Globus pallidus (tissue), 1 donor: ENCODE measurements around the gene CYS1.
"Not testable (repeated sequence)": the region's sequence is repeated elsewhere in the genome, so short reads cannot be mapped to it uniquely, and the experiment has no call there.

ENCODE experiments used
- DNase-seq: peaks from one replicate; pipeline ENCODE4 v3.0.0-alpha.2; 2015; ENCODE audit warnings: low spot score

Gene CYS1

DNA sequence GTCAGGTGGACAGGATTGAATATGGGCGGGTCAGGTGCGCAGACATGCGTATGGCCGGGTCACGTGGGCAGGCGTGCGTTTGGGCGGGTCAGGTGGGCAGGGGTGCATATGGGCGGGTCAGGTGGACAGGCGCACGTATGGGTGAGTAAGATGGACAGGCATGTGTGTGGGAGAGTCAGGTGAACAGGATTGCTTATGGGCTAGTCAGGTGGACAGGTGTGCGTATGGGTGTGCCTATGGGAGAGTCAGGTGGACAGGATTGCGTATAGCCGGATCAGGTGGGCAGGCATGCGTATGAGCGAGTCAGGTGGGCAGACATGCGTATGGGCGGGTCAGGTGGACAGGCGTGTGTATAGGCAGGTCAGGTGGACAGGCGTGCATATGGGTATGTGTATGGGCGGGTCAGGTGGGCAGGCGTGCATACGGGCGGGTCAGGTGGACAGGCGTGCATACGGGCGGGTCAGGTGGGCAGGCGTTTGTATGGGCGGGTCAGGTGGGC, 67.2 kb downstream of the CYS1 start:
- DNase-seq, result no peak

DNA sequence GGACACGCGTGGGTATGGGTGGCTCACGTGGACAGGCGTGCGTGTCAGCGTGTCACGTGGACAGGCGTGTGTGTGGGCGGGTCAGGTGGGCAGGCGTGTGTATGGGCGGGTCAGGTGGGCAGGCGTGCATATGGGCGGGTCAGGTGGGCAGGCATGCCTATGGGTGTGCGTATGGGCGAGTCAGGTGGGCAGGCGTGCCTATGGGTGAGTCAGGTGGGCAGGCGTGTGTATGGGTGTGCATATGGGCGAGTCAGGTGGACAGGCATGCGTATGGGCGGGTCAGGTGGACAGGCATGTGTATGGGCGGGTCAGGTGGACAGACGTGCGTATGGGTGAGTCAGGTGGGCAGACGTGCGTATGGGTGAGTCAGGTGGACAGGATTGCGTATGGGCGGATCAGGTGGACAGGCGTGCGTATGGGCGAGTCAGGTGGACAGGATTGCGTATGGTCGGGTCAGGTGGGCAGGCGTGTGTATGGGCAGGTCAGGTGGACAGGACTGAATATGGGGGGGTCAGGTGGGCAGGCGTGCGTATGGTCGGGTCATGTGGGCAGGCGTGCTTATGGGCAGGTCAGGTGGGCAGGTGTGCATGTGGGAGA, 67.7 kb downstream of the CYS1 start:
- not testable (repeated sequence) for DNase-seq

DNA sequence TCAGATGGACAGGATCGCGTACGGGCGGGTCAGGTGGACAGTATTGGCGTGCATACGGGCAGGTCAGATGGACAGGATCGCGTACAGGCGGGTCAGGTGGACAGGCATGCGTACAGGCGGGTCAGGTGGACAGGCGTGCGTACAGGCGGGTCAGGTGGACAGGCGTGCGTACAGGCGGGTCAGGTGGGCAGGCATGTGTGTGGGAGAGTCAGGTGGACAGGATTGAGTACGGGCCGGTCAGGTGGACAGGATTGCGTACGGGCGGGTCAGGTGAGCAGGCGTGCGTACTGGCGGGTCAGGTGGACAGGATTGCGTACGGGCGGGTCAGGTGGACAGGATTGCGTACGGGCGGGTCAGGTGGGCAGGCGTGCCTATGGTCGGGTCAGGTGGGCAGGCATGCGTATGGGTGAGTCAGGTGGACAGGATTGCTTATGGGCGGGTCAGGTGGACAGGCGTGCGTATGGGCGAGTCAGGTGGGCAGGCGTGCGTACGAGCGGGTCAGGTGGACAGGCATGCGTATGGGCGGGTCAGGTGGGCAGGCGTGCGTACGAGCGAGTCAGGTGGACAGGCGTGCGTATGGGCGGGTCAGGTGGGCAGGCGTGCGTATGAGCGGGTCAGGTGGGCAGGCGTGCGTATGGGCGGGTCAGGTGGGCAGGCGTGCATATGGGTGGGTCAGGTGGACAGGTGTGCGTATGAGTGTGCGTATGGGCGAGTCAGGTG, 68.4 kb downstream of the CYS1 start:
- DNase-seq, result not testable (repeated sequence)

DNA sequence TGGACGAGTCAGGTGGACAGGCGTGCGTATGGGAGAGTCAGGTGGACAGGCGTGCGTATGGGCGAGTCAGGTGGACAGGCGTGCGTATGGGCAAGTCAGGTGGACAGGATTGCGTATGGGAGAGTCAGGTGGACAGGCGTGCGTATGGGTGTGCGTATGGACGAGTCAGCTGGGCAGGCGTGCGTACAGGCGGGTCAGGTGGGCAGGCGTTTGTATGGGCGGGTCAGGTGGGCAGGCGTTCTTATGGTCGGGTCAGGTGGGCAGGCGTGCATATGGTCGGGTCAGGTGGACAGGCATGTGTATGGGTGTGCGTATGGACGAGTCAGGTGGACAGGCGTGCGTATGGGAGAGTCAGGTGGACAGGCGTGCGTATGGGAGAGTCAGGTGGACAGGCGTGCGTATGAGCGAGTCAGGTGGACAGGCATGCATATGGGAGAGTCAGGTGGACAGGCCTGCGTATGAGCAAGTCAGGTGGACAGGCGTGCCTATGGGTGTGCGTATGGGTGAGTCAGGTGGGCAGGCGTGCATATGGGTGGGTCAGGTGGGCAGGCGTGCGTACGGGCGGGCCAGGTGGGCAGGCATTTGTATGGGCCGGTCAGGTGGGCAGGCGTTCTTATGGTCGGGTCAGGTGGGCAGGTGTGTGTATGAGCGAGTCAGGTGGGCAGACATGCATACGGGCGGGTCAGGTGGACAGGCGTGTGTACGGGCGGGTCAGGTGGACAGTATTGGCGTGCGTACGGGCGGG, 69.2 kb downstream of the CYS1 start:
- not testable (repeated sequence) for DNase-seq

DNA sequence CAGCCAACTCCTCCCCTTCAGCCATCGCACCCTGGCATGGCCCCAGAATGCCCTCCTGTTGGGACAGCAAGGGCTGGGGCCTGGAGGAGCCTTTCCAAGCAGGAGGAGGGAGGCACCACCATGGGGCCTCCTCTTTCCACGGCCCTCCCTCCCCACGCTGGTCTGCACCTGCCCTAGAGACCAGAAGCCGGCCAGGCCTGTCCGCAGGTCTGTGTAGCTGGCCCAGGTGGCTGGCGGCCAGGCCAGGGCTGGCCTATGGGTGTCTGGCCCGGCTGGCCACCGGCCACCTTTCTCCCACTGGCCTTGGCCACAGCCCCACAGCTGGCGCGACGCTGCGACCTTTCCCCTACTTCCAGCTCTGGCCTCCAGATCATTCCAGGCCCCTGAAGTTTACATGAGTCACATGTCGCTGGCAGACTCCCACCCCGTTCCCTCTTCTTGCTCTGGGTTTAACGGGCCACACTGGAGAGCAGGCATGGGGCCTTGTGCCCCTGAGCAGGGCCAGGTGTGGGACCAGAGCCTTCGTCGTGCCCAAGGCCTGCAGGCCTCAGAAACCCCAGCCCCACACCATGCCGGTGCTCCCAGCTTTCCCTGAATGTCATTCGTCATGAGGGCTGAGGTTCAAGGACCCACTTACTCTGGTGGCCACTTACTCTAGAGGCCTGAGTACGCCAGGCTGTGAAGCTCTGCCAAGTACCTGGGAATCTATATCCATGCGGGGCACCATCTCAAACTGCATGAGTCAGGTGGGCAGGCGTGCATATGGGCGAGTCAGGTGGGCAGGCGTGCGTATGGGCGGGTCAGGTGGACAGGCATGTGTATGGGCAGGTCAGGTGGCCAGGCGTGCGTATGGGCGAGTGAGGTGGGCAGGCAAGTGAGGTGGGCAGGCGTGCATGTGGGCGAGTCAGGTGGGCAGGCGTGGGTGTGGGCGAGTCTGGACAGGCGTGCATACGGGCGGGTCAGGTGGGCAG, 70.1 kb downstream of the CYS1 start:
- DNase-seq, result peak; percentile 14

DNA sequence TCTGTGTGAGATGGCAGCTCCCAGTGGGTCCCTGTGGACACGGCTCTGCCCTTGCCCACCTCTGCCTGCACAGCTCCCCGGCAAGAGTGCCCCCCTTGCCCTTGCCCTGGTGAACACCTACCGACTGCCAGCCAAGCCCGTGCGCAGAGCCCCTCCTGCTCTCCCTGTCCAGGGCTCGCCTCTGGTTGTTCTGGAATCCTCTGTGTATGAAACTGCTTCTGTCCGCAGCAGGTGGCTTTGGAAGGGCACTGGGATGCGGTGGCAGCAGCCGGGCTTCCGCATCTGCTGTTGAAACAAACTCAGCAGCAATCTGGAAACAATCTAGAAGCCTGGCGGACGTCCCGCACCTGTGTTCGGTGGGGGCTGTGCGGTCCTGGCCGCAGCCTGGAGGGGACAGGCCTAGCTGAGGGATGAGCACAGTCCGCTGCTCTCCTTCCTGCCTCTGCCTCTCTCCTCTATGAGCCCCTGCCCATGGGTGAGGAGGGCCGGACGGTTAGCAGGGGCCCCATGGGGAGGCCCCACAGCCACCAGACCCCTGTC, 70.9 kb downstream of the CYS1 start:
- DNase-seq, result no peak

DNA sequence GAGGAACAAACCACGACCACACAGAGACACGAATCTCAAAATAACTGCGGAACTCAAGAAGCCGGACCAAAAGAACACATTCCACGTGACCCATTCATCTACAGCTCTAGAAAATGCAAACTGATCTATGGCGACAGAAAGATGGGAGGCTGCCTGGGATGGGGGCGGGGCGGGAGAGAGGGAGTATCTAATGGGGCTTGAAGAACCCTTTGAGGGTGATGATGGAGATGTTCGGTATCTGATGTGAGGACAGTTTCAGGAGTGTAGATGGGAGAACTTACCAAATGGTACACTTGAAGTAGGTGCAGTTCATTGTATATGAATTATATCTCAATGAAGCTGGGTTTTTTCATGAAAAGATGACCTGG, 71.4 kb downstream of the CYS1 start:
- no peak for DNase-seq

DNA sequence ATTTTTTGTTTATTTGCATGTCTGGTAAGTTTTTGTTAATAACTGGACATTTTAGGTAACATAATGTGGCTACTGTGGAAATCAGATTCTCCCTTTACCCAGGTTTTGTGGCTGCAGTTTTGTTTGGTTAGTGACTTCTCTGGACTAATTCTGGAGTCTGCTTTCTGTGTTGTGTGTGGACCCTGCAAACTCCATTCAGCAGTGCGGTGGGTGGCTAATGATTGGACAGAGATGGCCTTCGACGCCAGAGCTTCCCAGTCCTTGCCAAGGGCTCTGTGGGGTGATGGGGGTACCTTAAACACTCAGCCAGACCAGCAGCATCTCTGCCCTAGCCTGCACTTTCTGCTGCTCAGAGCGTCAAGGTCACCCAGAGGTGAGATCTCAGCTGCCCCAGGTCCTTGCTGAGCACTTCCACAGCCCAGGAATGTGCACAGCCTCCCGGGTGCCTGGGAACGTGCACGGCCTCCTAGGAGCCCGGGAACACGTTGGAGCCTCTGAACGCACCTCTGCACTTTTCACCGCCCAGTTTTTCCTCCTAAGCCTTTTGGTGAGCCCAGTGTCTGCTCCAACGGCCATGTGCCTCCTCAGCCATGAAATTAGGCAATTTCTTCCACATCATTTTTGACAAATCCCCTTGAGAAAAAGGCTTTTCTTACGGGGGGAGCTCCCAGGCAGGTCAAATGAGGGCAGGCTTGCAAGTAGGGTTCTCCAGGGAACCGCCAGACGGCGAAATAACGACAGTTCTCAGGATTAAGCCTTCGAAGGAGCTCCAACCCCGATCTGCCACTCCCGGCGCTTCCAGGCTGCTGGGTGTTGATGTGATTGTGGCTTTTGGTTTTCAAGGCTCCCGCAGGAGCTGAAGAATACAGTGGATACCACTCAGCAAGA, 72.0 kb downstream of the CYS1 start:
- DNase-seq, result no peak

DNA sequence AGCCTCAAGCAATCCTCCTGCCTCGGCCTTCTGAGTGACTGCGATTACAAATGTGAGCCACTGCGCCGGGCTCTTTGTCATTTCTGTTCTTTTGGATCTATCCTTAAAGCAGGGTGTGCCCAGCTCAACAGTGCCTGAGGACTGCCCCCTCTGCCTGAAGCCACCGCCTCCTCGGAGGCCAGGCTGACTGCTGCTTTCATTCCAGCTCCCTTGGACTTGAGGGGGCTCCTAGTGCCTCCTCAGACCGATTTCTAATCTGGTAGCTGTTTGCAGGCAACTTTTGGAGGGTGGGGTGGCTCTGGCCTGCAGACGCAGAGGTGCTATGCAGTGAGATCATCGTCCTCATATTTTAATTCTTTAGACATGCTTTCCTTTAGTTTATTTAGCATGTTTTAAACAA, 72.8 kb downstream of the CYS1 start:
- DNase-seq, result no peak
